GM19455 (cell line): ENCODE results near the gene PLPP4.
A peak's percentile ranks its signal among the peaks of the same experiment; 100 is the strongest.

Source experiments
- ATAC-seq: cut with Tn5 transposase; IDR thresholded peaks from one replicate; pipeline ENCODE4 v1.9.1; 2021; ENCODE audit not compliant: unreplicated experiment

The PLPP4 gene

DNA sequence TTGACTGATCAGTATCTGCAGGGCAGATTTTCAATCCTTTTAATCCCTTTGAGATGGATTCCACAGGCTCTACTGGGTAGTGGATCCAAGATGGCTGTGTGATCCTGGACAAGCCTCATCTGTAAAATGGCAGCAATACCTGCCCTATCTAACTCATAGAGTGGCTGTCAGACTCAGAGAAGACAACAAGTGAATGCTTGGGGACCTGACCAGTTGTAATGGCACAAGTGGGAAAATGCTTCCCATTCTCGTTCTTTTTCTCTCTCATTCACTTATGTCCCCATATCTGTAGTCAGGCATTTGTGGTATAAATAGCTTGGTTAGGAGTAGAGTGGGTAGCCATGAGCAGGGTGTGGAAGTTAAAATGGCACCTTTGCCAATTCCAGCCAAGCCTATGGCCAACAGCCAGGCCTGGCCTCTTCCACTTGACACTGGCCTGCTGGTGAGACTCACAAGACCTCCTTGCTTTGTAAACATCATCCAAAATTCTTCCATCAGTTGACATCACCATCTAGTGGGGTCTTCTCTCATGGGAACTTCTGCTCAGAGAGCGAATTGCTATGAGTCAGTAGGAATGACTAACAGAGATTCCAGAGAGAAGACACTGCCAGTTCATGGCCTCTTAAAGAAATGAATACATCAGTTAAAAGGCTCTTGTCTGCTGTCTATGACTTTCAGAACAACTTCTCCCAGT lies 150.1 kb downstream of the PLPP4 start:
- ATAC-seq, result peak; percentile 32

- peak; percentile 58 for ATAC-seq
Measured at GRCh38 chr10:120607710-120608703, 151.0 kb downstream of the PLPP4 start.

DNA sequence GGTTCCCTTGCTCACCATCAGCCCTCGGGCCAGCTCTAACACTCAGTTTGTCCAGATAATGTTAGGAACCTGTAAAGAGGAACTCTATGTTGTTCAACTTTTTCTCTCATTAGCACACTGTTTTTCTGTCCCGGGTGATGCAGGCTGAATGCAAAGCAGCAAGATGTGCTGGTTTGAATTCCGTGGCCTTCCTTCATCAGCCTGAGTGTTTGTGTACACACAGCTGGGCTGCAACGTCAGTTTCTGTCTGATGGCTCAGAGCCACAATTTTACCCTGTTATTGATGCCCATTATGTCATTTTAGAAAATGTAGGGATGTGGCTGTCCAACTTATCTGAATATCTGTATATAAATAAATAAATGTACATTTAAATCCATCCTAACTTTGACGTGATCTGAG lies 152.0 kb downstream of the PLPP4 start:
- ATAC-seq, result no peak

DNA sequence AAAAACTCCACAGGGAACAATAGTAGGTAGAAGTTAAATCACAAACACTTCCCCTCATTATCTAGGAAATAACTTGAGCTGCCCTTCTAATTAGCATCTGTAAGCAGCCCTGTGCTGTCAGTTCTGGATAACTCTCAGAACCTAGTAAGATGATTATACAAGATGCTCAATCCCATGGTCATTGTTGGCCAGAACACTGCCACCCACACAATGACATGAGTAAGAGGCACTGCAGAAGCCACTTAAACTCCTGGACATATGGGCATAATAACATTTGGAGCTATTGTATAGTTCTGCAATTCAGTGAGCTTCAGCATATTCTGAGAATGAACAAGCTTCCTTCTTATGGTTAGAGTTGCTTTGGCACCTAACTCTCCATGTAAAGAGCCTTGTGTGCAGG lies 153.8 kb downstream of the PLPP4 start:
- no peak for ATAC-seq

DNA sequence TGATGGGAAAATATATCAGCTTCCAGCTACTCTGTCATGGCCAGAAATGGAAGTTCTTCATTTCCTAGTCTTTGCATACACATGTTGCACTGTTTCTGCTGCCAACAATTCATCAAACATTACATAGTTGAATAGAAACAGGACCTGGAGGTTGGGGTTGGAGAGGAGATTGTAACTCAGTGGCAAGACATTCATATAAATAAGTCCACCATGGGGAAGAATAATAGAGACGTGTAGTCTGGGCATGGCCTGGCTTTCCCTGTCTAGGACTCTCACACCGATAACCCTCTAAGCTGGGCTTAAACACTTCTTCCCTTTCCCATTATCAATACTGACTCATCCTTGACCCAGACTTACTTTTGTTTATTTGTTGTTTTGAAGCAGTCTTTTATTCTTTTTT lies 155.7 kb downstream of the PLPP4 start:
- ATAC-seq, result no peak

DNA sequence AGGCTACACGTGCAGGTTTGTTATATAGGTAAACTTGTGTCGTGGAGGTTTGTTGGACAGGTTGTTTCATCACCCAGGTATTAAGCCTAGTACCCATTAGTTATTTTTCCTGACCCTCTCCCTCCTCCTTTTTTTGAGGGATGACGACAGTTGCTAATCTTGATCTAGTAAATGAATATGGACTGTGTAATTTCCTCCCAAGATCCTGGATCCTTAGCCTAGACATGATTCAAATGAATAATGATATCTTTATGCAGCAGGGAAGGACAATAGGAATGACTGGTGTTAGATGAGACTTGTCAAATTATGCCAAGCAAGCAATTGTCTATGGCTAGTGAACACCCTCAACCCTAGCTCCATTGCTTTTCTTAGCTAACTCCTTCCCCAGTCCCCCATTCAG lies 156.2 kb downstream of the PLPP4 start:
- ATAC-seq, result no peak

- no peak for ATAC-seq
Measured at GRCh38 chr10:120614680-120615079, 157.7 kb downstream of the PLPP4 start.

- ATAC-seq, result no peak
Measured at GRCh38 chr10:120616311-120616911, 159.4 kb downstream of the PLPP4 start.

DNA sequence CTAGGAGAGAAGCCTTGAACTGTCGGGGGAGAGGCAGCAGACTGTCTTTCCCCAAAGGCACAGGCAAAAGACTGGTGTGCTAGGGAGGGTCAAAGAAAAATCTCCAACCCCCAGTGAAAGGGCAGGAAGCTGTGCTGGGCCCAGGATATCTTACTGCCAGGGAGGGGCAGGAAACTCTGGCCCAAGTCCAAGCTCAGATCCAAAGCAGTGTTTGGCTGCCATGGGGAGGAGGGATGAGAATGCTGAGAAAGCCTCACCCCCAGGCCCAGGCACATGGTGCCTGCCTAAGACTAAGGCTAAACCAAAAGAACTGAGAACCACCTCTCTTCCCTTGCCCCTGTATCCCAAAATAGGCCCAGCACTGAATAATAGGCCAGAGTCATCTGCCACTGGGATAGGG lies 171.2 kb downstream of the PLPP4 start:
- no peak for ATAC-seq

GRCh38 chr10:120630266-120630665 lies 173.2 kb downstream of the PLPP4 start:
- no peak for ATAC-seq

DNA sequence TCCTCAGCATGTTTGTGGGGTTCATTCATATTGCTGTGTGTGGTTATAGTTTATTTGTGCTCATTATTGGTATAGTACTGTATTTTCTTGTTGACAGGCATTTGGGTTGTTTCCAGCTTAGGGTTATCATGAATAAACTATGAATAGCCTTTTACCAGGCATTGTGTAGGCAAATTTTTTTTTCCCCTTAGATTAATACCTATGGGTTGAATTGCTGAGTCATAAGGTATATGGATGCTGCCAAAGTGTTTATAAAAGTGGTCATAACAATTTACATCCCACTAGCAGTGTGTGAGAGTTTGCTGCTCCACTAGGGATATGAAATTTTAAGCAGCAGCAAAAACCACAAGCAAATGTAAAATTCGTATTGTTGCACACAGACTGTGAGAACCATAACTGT lies 175.0 kb downstream of the PLPP4 start:
- no peak for ATAC-seq

DNA sequence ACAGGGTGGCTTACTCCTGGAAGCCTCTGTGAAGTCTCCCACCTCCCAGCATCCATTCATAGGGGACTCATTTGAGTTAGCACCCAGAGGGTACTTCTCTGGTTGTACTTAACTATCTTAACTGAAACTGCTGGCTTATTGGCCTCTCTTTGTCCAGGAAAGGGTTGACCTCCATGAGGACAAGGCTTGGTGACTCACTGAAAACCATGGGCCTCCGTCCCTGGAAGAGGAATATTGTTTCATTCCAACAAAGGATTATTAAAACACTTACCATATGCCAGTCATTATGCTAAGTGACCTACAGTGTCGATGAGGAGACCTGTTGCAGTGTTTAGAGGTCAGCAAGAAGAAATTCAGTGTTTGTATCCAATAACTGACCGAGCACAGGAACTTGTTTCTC lies 175.9 kb downstream of the PLPP4 start:
- no peak for ATAC-seq

DNA sequence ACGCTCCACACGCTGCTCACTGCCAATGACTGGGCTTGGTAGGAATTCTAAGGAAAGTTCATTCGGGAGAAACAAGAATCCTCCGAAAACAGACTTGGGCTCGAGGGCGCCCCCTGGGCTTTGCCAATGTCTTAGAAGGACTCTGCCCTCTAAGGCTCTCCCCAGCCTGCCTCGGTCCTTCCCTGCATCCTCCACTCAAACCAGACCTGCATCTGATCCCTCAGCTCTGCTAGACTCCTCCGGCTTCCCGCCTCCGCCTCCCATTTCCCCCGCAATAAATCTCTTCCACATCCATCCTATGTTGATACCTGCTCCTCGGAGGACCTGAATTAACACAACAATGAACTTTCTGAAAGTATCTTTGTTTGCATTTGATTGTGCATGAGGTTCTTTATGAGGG lies 177.6 kb downstream of the PLPP4 start:
- ATAC-seq, result no peak
